Kasumi-1 (cell line): Measurements from ENCODE around the gene PCIF1.
A peak's percentile ranks its signal among the peaks of the same experiment; 100 is the strongest.

Experiments
- DNase-seq, 2 experiments: peaks; one replicate each; lab custom pipeline; 2025; lab: John Stamatoyannopoulos, UW

PCIF1 gene

GRCh38 chr20:45904583-45905504 lies 29.6 kb upstream of the PCIF1 start:
- no peak for DNase-seq

- no peak for DNase-seq
Observed at GRCh38 chr20:45905505-45906079, 28.9 kb upstream of the PCIF1 start.

- no peak for DNase-seq
Observed at GRCh38 chr20:45907219-45907948, 27.1 kb upstream of the PCIF1 start.

DNA sequence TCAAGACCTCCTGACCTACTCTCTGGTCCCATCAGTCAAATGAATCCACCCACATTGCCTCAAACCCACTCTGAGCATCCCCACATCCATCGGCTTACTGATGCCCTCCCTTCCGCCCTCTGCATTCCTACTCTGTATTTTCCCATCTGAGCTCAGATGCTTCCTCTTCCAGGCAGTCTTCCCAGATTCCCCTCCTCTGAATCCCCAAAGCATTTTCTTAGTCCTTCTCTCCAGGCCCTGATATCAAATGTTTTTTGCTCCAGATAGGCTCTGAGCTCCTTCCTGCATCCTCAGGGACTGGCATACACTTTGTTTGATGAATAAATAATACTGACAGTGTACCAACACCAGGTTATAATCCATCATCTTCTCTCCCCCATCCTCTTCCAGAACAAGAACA lies 26.4 kb upstream of the PCIF1 start:
- DNase-seq, result no peak

DNA sequence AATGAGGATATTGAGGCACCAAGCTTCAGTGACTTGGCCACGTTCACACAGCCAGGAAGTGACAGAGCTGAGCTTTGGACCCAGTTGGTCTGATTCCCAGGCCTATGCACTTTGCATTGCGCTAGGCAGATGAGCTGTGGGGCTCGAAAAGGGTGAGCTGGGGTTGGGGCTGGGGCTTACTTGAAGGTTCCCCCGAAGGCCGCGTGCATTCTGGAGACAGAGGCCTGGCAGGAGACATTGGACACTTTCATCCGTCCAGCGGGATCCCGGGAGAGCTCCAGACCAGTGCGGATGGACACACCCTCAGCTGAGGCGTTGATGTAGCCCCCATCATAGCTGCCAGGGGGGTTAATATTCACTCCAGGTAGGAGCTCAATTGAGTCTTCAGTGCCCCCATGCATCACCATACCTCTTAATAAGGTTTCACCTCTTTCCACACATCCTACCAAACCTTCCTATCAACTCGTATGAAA lies 25.1 kb upstream of the PCIF1 start:
- DNase-seq, result no peak

DNA sequence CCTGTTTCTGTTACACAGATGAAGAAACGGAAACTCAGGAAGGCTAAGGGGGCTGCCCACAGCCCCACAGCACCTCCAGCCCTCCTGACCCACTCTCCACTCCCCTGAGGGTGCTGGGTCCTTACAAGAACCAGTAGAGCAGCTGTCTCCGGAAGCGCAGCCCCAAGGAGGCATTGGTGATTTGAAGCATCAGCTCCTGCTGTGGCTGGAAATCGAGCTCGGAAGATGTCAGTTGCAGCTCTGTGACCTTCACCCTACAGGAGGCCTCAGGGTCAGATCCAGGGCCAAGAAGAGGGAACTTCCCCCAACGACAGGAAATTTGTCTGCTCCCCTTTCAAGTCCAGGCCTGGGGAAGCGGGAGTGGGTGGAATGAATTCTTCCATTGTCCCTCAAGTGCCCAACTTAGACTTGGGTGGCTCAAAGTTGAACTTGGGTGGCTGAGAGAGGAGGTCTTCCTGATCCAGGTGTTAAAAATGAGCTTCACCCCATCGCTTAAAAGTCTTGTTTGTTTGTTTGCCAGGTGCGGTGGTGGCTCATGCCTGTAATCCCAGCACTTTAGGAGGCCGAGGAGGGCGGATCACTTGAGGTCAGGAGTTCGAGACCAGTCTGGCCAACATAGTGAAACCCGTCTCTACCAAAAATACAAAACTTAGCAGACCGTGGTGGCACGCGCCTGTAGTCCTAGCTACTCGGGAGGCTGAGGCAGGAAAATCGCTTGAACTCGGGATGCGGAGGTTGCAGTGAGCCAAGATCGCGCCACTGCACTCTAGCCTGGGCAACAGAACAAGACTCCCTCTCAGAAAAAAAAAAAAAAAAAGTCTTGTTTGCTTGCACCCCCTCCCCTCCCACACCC lies 24.4 kb upstream of the PCIF1 start:
- no peak for DNase-seq

- peak; percentile 98 to 99 for DNase-seq
Observed at GRCh38 chr20:45910670-45911485, 23.6 kb upstream of the PCIF1 start.

- DNase-seq, result peak; percentile 28 to 42
Observed at GRCh38 chr20:45911486-45912343, 22.8 kb upstream of the PCIF1 start, which contains the start of gene PLTP. Gene PLTP (minus strand): TSS chr20:45912155. CDS start chr20:45911452, 703 bp downstream.

- no peak for DNase-seq
Observed at GRCh38 chr20:45912344-45912682, 22.2 kb upstream of the PCIF1 start.

DNA sequence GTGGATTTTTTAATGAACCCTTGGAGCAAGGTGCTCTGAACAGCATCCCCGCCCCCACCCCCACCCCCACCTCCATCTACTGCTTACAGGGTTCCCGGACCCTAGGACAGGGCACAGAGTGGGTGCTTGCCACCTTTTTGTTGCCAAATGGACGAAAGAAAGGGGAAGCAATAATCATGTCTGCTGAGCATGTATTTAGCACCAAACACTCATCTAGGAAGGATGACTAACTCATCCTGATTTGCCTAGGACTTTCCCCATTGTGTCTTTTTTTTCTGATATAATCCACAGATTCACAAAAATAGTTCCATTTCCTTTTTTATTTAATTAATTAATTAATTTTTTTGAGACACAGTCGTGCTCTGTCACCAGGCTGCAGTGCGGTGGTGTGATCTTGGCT lies 21.4 kb upstream of the PCIF1 start:
- DNase-seq, result no peak

DNA sequence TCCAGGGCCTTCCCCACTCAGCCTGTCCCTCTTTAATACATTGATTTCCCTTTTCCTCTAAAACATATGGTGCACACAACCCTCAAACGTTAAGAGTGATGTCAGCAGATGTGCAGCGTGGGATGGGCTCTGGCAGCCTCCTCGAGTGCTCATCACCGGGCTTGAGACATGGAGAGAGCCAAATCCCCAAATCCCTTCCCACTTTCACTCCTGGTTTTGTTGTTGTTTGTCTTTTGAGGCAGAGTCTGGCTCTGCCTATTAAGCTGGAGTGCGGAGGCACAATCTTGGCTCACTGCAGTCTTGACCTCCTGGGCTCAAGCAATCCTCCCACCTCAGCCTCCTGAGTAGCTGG lies 16.7 kb upstream of the PCIF1 start:
- no peak for DNase-seq

DNA sequence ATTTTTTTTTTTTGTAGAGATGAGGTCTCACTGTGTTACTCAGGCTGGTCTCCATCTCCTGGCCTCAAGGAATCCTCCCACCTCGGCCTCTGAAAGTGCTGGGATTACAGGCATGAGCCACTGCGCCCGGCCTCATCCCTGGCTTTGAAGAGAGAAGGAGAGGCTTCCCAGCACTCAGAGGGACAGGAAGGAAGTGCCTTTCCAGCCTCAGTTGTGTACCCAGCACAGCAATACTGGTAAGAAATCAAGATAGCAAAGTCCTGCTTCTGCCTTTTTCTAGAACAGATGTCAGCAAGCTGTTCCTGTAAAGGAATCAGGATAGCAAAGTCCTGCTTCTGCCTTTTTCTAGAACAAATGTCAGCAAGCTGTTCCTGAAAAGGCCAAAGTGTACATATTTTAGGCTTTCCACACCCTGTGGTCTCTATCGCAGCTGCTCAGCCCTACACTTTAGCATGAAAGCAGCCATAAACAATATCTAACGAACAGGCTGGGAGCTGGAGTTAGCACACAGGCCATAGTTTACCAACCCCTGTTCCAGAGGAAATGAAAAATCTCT lies 16.2 kb upstream of the PCIF1 start:
- no peak for DNase-seq

DNA sequence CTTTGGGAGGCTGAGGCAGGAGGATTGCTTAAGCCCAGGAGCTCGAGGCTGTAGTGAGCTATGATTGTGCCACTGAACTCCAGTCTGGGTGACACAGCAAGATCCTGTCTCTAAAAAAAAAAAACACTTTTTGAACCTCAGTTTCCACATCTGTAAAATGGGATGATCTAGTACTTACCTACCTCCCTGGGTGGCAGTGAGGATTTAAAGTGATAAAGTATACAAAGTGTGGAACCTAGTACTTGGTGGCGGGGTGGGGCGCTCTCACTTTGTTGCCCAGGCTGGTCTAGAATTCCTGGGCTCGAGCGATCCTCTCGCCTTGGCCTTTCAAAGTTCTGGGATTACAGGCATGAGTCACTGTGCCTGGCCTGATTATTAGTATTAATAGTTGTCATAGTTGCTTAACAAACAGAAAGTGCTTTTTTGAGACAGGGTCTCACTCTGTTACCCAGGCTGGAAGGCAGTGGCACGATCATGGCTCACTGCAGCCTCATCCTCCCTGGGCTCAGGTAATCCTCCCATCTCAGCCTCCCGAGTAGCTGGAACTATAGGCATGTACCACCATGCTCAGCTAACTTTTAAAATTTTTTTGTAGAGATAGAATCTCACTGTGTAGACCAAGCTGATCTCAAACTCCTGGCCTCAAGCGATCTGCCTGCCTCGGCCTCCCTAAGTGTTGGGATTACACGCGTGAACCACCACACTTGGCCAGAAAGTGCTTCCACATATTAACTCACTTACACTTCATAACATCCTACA lies 15.5 kb upstream of the PCIF1 start:
- no peak for DNase-seq

- no peak for DNase-seq
Observed at GRCh38 chr20:45919542-45920399, 14.7 kb upstream of the PCIF1 start.

DNA sequence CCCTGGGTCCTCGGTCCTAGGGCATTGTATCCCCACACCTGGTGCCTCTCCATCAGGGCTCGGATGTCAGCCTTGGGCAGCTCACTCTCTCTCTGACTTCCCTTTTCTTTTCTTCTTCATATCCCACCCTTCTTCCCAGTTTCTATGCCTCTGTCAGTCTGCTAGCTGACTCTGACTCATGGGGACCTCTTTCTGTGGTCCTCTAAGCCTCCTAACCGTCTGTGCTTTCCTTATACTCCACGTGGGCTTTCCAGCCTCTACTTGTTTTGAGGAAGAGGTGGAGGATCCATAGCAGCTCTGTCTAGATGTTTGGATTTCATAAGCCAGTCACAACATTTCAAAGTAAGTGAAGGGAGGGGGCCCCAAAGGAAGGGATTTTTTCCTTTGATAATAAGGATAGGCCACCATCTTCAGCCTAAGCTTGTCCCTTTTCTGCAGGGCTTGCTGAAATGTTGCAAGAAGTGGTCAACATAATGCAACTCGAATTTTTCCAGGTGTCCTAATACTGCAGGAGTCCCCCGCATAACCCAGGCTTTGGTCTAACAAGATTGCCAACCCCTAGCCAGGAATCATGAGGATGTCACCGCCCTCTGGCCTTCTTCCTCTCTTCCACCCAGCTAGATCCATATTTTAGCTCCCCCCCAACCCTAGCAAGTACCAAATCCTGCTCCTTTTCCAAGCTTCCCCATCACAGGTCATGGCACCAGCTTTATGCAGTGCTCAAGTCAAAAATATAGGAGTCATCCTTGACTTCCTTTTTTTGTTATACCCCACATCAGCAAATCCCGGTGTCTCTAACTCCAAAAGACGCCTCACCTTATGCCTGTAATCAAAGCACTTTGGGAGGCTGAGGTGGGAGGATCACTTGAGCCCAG lies 13.8 kb upstream of the PCIF1 start:
- DNase-seq, result peak in 1 of 2 experiments; percentile 10

GRCh38 chr20:45921337-45922189 lies 12.9 kb upstream of the PCIF1 start:
- DNase-seq, result no peak
